AG04450 (cell line): ENCODE results near the gene TMEM107. TPM values are rescaled to one million over a fixed set of nuclear protein-coding genes. Genes with fewer than 3 reads are reported as not detected.

ENCODE experiments used
- CTCF ChIA-PET: fragments of 300-600, 350-600 bp; formaldehyde crosslinking; extraction: SDS; loops from one replicate; lab custom pipeline; 2022; ENCODE audit warnings: antibody characterized with exemption, inconsistent platforms; lab: Charles Lee
- POLR2A ChIA-PET: fragments of 350-600 bp; formaldehyde crosslinking; extraction: SDS; loops from one replicate; lab custom pipeline; 2021; ENCODE audit warnings: antibody characterized with exemption, inconsistent platforms; lab: Yijun Ruan, JAX
- DNase-seq: peaks from one replicate; pipeline ENCODE4 v3.0.0-alpha.2; 2011; ENCODE audit warnings: low read depth, low spot score
- H3K27ac ChIP-seq: one replicate; pipeline ENCODE4 v1.5.1; 2012; ENCODE audit warnings: low read depth, low read length, control low read depth
- H3K27me3 ChIP-seq: one replicate; pipeline ENCODE4 v1.6.0; 2012; ENCODE audit warnings: low read length; ENCODE audit not compliant: control insufficient read depth, insufficient read depth
- H3K4me3 ChIP-seq: 2 replicates; pipeline ENCODE4 v1.5.1; 2011; ENCODE audit warnings: mild to moderate bottlenecking, low read depth, low read length, control low read depth
- H3K9me3 ChIP-seq: 2 replicates; pipeline ENCODE4 v1.5.1; 2012; ENCODE audit warnings: low read length; ENCODE audit not compliant: control insufficient read depth, insufficient read depth
- CTCF ChIP-seq: IDR thresholded peaks from 2 replicates; pipeline ENCODE4 v1.5.1; 2011; ENCODE audit warnings: low read depth, low read length, control low read depth, inconsistent platforms
- polyA plus RNA-seq: library from polyadenylated mRNA; depleted of rRNA; stranded (reverse); fragments of >200 nt; gene quantifications from 2 replicates; pipeline ENCODE4 v1.2.3, GENCODE V29; 2011

TMEM107 gene
- polyA plus RNA-seq, 1 experiment, result 9.6 TPM

GRCh38 chr17:8161289-8162232 lies 14.6 kb downstream of the TMEM107 start:
- no peak for TF ChIP-seq CTCF
- Histone ChIP-seq H3K9me3 (no peaks in the 10 kb centered on the region; the same call in 1 of the 2 replicates), H3K27me3 (no peaks in the 10 kb centered on the region), H3K27ac (no peak overlapping the region), H3K4me3 (peak overlapping the region; percentile 90)
- POLR2A ChIA-PET, result interaction anchor here (0.5 to 3.3 kb wide), 2 partner anchors 12 to 444 kb away, joined by 4 to 20 read pairs; partner anchors contain the start of gene DNAH2
- DNase-seq, result no peak
- CTCF ChIA-PET, result interaction anchor here (0.6 to 1.5 kb wide), 3 partner anchors 24 to 43 kb away, joined by 3 to 6 read pairs (median 4); partner anchors contain the start of genes ALOXE3 and BORCS6

GRCh38 chr17:8160741-8161221 lies 15.4 kb downstream of the TMEM107 start:
- TF ChIP-seq CTCF, result no peak
- no peaks in the 10 kb centered on the region; the same call in 1 of the 2 replicates for H3K9me3 ChIP-seq
- CTCF ChIA-PET, result interaction anchor here (0.6 to 1.5 kb wide), 4 partner anchors 23 to 134 kb away, joined by 3 to 6 read pairs (median 4); partner anchors contain the start of genes ALOXE3 and SLC25A35
- no peak for DNase-seq
- H3K4me3 ChIP-seq, result 0 out of 2 replicates have a peak overlapping the region, but pooled peaks have one; percentile 7
- H3K27ac ChIP-seq, result no peak overlapping the region
- no peaks in the 10 kb centered on the region for H3K27me3 ChIP-seq
- POLR2A ChIA-PET, result interaction anchor here (0.5 to 3.3 kb wide), 2 partner anchors 13 to 444 kb away, joined by 4 to 20 read pairs; partner anchors contain the start of gene DNAH2

- no peak for TF ChIP-seq CTCF
- H3K9me3 ChIP-seq, result no peaks in the 10 kb centered on the region; the same call in 1 of the 2 replicates
- H3K27ac ChIP-seq, result no peak overlapping the region
- H3K27me3 ChIP-seq, result no peaks in the 10 kb centered on the region
- ChIA-PET POLR2A (interaction anchor here (3.3 kb wide), 1 partner anchor 13 kb away, joined by 20 read pairs; no protein-coding TSS in a partner anchor), CTCF (interaction anchor here (0.6 to 1.5 kb wide), 4 partner anchors 22 to 135 kb away, joined by 3 to 4 read pairs (median 3); partner anchors contain the start of gene SLC25A35)
- no peak for DNase-seq
- no peak overlapping the region for H3K4me3 ChIP-seq
Observed at GRCh38 chr17:8160224-8160577, 16.0 kb downstream of the TMEM107 start.

- H3K27me3 ChIP-seq, result no peaks in the 10 kb centered on the region
- no peak for TF ChIP-seq CTCF
- no peaks in the 10 kb centered on the region; the same call in 1 of the 2 replicates for H3K9me3 ChIP-seq
- POLR2A ChIA-PET, result interaction anchor here (3.3 kb wide), 1 partner anchor 14 kb away, joined by 20 read pairs; no protein-coding TSS in a partner anchor
- no peak overlapping the region for H3K27ac ChIP-seq
- CTCF ChIA-PET, result interaction anchor here (1.0 to 2.0 kb wide), 6 partner anchors 8 to 99 kb away, joined by 3 to 17 read pairs (median 4); no protein-coding TSS in a partner anchor
- DNase-seq, result no peak
- H3K4me3 ChIP-seq, result no peak overlapping the region
Observed at GRCh38 chr17:8159459-8160223, 16.5 kb downstream of the TMEM107 start.
